HG02840 (cell line): Measurements from ENCODE around the gene LPIN3.

Source experiments
- ATAC-seq: cut with Tn5 transposase; IDR thresholded peaks from one replicate; pipeline ENCODE4 v1.9.1; 2021; ENCODE audit warnings: mild to moderate bottlenecking, moderate library complexity, moderate number of reproducible peaks; ENCODE audit not compliant: unreplicated experiment, low FRiP score

LPIN3 gene

GRCh38 chr20:41390889-41391288 is 50.3 kb downstream of the LPIN3 start:
- no peak for ATAC-seq

DNA sequence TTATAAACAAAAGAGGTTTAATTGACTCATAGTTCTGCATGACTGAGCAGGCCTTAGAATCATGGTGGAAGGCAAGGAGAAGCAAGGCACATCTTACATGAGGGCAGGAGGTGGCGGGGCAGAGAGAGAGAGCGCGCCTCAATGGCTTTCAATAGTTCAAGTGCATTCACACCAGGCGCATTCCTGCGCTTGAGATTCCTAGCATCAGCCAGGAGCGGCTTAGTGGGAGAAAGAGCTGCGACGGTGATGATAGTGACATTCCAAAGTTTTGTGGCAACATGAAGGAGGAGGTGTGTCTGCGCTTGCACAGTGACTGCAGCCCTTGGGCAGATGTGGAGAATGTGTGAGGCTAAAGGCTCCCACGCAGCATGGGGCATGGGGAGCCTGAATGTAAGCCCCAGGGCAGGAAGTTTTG is 51.0 kb downstream of the LPIN3 start:
- ATAC-seq: no peak

DNA sequence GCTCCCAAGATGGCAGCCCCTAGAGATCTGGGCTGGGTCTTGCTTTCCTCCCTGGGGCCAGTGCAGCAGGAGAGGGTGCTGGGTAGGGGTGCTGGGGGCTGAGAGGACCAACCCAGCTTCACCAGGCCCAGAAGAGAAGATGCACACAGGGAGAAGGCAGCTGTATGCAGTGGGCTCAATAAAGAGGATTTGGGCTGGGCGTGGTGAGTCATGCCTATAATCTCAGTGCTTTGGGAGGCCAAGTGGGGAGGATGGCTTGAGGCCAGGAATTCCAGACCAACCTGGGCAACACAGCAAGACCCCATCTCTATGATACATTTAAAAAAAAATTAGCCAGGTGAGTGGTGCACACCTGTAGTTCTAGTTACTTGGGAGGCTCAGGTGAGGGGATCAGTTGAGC is 51.7 kb downstream of the LPIN3 start:
- ATAC-seq: no peak

GRCh38 chr20:41392871-41393704 is 52.5 kb downstream of the LPIN3 start:
- no peak for ATAC-seq

GRCh38 chr20:41393705-41394066 is 53.1 kb downstream of the LPIN3 start:
- ATAC-seq: no peak

GRCh38 chr20:41394081-41394480 is 53.5 kb downstream of the LPIN3 start:
- ATAC-seq: no peak

GRCh38 chr20:41394931-41395666 is 54.5 kb downstream of the LPIN3 start:
- no peak for ATAC-seq

- ATAC-seq: no peak
Observed at GRCh38 chr20:41395667-41396664, 55.3 kb downstream of the LPIN3 start.

DNA sequence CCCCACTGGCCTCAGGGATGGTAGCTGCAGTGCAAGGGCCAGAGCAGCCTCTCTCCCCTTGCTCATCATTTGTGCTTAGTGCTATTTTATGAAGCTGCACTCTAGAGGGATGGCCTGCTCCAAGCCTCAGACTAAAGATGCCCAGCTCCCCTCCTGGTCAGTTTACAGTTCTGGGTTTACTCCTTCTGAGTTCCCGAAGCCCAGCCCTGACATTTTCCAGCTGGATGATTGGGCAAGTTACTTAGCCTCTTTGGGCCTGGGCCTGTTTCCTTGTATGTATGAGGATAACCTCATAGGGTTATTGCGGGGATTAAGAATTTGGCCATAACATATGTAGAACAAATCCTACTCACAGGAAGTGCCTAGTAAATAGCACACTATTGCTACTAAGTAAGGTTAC is 57.8 kb downstream of the LPIN3 start:
- no peak for ATAC-seq

DNA sequence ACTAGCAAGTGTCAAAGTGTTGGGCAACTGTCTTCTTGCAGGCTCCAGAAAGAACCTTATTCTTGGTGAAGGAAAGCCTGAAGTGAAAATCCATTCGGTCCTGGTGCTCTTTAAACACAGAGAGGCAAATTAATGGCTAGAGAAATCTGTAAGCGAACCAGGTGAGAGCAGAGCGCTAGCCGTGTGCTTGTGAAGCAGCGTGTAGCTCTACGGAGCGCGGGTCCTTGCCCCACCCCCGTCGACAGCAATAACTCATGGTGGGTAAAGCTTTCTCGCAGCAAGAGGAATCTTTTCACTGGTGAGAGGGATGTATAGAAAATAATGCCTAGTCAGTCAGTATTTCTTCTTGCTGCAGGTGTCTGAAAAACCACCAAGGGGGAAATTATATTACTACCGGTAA is 63.0 kb downstream of the LPIN3 start:
- ATAC-seq: no peak

DNA sequence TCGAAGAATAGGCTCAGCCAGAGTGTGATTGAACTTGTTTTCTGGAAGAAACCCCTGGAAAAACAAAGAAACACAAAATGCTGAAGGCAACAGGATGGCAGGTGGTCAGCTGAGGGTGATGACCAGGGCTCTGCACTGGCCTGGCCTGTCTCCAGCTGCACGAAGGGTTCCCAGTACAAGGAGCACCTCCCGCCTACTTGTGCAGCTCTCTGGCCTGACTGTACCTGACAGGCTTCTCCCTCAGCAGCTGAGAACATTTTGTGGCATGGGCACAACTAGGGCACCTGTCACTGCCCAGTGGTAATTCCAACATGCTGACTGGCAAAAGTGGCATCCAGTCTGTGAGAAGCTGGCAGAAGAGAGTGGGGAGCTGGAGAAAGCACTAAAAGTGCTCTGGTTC is 64.8 kb downstream of the LPIN3 start:
- no peak for ATAC-seq

DNA sequence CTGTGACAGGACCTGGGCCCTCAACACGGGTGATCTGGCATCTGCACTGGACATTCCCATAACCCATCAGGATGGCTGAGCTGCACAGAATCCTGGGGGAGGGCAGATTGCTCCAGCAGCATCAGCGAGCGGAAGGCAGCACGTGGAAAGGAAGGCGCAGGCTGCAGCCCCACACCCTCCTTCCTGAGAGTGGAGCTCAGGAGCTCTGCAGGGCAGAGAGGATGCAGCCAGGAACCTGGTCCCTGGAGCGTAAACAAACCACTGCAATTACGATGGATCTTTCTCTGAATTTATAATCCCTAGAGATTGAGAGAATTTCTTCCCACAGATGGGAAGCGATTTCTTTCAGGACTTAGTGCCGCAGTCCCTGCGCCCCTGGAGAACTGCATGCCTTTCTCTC is 65.7 kb downstream of the LPIN3 start:
- no peak for ATAC-seq

DNA sequence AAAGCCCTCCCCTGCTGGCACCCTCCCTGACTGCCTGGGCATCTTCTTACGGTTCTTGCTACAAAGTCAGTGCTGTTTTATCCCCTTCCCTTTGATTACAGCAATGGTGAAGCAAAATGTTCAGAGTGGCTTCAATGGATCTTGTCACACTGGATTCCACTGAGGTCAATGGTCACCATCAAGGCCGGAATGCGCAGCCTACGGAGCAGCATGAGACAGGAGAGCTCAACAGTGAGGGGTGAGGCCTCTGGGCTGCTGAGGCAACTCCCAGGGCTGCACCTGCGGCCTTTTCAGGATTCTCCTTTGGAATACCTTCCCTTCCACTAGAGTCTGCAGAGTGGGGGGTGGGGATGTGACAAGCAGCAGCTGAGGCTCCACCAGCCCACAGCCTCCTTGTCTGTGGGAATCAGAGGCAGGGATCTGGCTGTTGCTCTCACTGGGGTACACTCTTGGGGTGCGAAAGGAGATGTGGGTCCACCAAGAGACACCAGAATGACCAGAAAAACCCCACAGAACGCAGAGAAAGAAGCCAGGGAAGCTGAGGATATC is 66.3 kb downstream of the LPIN3 start:
- no peak for ATAC-seq

GRCh38 chr20:41407607-41408006 is 67.0 kb downstream of the LPIN3 start:
- ATAC-seq: no peak

DNA sequence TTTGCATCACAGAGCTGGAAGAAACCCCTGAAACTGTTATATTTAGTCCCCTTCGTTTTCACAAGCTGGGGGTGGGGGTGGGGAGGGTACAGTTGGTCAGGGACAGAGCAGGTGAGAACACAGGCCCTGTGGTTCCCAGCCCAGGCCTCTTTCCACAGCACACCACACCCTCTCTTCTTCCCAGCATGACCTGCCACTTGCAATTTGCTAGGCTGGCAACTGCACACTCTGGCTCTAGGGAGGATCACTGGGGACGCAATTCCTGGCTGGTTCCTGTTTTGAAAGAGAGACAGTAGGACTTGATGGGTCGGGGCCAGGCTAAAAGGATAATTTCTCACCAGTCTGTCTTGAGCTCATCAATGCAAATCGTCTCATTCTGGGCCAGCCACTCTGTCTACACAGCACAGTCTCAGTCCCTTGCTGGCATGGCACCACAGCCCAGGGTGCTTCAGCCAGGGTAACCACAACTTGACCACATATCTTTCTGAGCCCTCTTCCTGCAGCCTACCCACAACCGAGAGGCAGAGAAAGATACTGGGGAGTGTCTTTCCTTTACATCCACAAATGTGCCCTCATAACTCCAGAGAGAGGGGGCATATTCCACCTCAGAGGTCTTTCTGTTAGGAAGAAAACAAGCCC is 67.7 kb downstream of the LPIN3 start:
- ATAC-seq: no peak

DNA sequence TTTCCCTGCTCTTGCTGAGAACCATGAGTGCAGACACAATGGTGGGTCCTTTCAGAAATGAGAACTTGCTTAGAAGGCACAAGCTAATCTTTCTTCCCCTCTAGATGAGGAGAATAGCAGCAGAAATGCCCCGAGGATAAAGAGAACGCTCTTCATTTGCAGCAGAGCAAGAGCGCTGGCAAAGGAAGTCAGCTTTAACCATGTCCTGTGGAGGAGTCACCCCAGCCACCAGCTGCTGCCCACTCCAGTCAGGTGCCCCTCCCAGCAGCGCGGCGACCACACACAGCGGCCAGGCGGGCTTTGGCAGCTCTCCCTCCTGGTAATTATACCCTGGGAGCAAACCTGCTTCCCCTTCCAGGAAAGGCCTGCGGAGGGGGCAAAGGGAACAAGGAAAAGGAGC is 68.4 kb downstream of the LPIN3 start:
- no peak for ATAC-seq
